ENCODE results near the gene NAPA. TPM values are rescaled to one million over a fixed set of nuclear protein-coding genes. Genes with fewer than 3 reads are reported as not detected.
A peak's percentile ranks its signal among the peaks of the same experiment; 100 is the strongest.

NAPA gene
- total and polyA plus RNA-seq, 2 experiments from 2014 or later, result 62.5 to 173 TPM

DNA sequence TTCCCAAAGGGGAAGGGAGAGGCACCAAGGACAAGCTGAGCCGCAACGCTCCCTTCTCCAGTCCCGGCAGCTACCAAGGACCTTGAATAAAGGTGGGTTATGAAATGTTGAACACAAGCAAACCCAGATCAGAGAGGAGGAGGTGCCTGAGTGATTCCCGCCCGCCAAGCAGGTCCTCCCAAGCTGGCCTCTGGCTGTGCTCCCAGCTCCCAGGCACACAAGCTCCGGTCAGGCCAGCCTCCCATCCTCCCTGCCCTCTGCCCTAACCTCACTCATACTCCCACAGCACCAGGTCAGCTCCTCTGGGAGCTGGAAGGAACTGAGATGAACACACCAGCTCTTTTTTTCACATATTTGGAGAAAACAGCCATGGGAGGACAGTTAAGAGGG, 3.7 kb downstream of the NAPA start:
- no peak for TF ChIP-seq CTCF (IDR thresholded peaks at IDR 0.05; ENCODE audit: low read depth, low read length)
- no peaks in the 10 kb centered on the region for H3K36me3 ChIP-seq
- H3K4me3 ChIP-seq, result no peak overlapping the region
- DNase-seq (ENCODE audit: low read depth in 1 of 2, low spot score in 1 of 2), result peak in 1 of 2 donors; percentile 52
- no peaks in the 10 kb centered on the region for H3K9me3 ChIP-seq (ENCODE audit: low read depth)
- H3K27me3 ChIP-seq, result no peaks in the 10 kb centered on the region
- no peak overlapping the region for H3K27ac ChIP-seq
- no peaks in the 10 kb centered on the region for H3K4me1 ChIP-seq (ENCODE audit: low read depth)

DNA sequence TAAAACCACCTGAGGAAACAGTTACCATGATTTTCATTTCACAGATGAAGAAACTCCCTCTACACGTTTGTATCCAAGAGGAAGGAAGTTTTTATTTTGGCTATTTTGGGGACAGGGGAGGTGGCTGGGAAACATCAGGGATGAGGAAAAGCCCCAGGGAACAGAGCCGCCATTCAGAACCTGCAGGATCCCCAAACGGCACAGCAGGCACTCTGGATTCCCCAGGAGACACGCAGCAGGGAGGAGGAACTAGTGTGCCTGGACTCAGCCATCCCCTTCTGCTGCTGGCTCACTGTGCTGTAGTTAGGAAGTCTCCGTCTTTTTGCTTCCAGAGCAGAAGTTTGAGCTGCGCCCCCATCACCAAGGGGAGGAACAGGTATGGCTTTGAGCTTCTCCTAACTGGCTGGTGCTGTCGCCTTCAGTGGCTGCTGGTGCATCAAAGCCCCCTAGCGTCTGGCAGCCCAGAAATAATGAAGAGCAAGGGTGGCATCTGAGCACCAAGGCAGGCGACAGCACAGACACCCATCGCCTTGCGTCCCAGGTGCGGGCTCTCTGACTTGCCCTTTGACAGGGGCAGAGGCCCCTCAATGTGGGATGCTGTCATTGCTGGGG, 4.2 kb downstream of the NAPA start:
- no peak for DNase-seq (ENCODE audit: low read depth in 1 of 2, low spot score in 1 of 2)
- H3K27me3 ChIP-seq, result no peaks in the 10 kb centered on the region
- no peak for TF ChIP-seq CTCF (IDR thresholded peaks at IDR 0.05; ENCODE audit: low read depth, low read length)
- no peaks in the 10 kb centered on the region for H3K36me3 ChIP-seq
- H3K9me3 ChIP-seq (ENCODE audit: low read depth), result no peaks in the 10 kb centered on the region
- no peaks in the 10 kb centered on the region for H3K4me1 ChIP-seq (ENCODE audit: low read depth)
- no peak overlapping the region for H3K27ac ChIP-seq
- no peak overlapping the region for H3K4me3 ChIP-seq

DNA sequence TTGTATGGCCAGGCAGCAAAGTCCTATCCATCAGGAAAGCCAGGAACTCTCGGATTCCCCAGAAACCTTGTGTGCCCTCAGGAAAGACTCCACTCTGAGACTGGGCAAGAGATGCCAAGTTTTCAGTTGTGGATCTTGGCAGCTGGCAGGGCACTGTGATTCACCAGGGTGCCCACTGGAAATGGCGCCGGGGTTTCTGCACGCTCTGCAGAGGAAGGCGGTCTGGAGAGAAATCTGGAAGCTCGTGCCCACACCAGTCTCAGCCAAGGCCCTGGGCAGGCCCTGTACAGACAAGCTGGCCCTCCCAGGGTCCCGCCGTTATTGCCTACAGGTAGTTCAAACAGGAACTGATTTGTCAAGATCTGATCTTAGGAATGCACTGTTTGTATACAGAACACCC, 4.9 kb downstream of the NAPA start:
- H3K9me3 ChIP-seq (ENCODE audit: low read depth), result no peaks in the 10 kb centered on the region
- no peak overlapping the region for H3K4me3 ChIP-seq
- no peak for TF ChIP-seq CTCF (IDR thresholded peaks at IDR 0.05; ENCODE audit: low read depth, low read length)
- H3K36me3 ChIP-seq, result no peaks in the 10 kb centered on the region
- no peak overlapping the region for H3K27ac ChIP-seq
- DNase-seq (ENCODE audit: low read depth in 1 of 2, low spot score in 1 of 2), result no peak
- H3K27me3 ChIP-seq, result no peaks in the 10 kb centered on the region
- H3K4me1 ChIP-seq (ENCODE audit: low read depth), result no peaks in the 10 kb centered on the region

DNA sequence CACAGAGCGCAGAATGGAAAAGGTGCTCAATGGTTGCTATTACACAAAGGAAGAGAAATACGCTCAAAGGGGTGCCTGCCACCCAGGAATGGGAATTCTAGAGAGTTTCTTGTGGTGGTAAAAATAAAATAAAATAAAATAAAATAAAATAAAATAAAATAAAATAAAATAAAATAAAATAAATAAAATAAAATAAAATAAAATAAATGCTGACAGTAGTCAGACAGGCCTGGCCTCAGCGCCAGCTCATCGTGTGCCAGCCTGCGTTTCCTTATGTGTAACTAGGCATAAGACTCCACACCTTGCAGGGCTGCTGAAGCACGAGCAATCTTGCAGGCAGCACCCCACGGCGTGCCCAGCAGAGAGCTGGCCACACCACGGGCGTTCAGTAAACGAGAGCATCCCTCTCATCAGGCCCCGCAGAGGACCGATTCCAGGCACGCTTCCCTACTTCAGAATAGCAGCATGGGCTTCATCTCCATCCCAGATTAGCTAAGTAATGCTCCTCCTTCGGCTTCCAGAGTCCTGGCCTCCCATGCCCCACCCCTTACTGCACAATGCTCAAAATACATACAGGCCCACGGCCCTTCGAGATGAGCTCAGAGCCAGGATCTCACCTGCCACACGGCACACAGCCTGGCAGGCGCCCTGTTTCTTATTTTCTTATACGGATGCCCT, 5.6 kb downstream of the NAPA start:
- no peak for TF ChIP-seq CTCF (IDR thresholded peaks at IDR 0.05; ENCODE audit: low read depth, low read length)
- no peak for DNase-seq (ENCODE audit: low read depth in 1 of 2, low spot score in 1 of 2)
- no peaks in the 10 kb centered on the region for H3K9me3 ChIP-seq (ENCODE audit: low read depth)
- no peak overlapping the region for H3K4me3 ChIP-seq
- no peak overlapping the region for H3K27ac ChIP-seq
- no peaks in the 10 kb centered on the region for H3K4me1 ChIP-seq (ENCODE audit: low read depth)
- no peaks in the 10 kb centered on the region for H3K27me3 ChIP-seq
- no peaks in the 10 kb centered on the region for H3K36me3 ChIP-seq

DNA sequence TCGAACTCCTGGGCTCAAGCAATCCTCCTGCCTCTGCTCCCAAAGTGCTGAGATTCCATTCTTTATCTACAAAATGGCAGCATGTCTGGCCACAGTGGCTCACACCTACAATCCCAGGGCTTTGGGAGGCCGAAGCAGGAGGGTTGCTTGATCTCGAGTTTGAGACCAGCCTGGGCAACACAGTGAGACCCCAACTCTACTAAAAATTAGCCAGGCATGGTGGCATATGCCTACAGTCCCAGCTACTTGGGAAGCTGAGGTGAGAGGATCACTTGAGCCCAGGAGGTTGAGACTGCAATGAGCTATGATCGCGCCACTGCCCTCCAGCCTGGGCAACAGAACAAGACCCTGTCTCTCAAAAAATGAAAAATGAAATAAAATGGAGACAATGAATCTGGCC, 6.1 kb downstream of the NAPA start:
- Histone ChIP-seq H3K4me1 (ENCODE audit: low read depth) (no peaks in the 10 kb centered on the region), H3K27me3 (no peaks in the 10 kb centered on the region), H3K9me3 (ENCODE audit: low read depth) (no peaks in the 10 kb centered on the region), H3K4me3 (no peak overlapping the region), H3K27ac (no peak overlapping the region), H3K36me3 (no peaks in the 10 kb centered on the region)
- no peak for DNase-seq (ENCODE audit: low read depth in 1 of 2, low spot score in 1 of 2)
- TF ChIP-seq CTCF (IDR thresholded peaks at IDR 0.05; ENCODE audit: low read depth, low read length), result no peak

All from cardiac muscle cell (in vitro differentiated cells and primary cell).